Caco-2 (cell line): ENCODE data around the gene GCH1. TPM values are rescaled to one million over a fixed set of nuclear protein-coding genes. Genes with fewer than 3 reads are reported as not detected.
"Not testable (repeated sequence)": the region's sequence is repeated elsewhere in the genome, so short reads cannot be mapped to it uniquely, and the experiment has no call there.

ENCODE experiments used
- BruUV-seq: library from RNA; stranded (reverse); fragments of 400-500 nt; replicated peaks from 2 replicates; lab custom pipeline; 2021; lab: Mats Ljungman, UMichigan
- CTCF ChIA-PET: fragments of 300-600 bp; sonication (Branson Sonifier 250); formaldehyde crosslinking; loops from one replicate; lab custom pipeline; 2022; ENCODE audit warnings: antibody characterized with exemption; lab: Charles Lee
- POLR2A ChIA-PET: fragments of 300-600 bp; sonication (Branson Sonifier 250); formaldehyde crosslinking; loops from one replicate; lab custom pipeline; 2022; ENCODE audit warnings: antibody characterized with exemption; lab: Charles Lee
- DNase-seq, 2 experiments: peaks; one replicate each; pipeline versions ENCODE4 v3.0.0 to v3.0.0-alpha.2; 2020 to 2022
- H3K27me3 ChIP-seq: replicated peaks from 2 replicates; pipeline ENCODE4 v1.6.0; 2011; ENCODE audit warnings: low read length; ENCODE audit not compliant: control insufficient read depth, insufficient read depth
- H3K36me3 ChIP-seq: 2 replicates; pipeline ENCODE4 v1.5.1; 2011; ENCODE audit warnings: low read length; ENCODE audit not compliant: control insufficient read depth, insufficient read depth
- H3K4me1 ChIP-seq: fragments of 250-450 bp; sonication (Bioruptor Pico); 2 replicates; pipeline ENCODE4 v1.5.1; 2020; ENCODE audit warnings: mild to moderate bottlenecking
- H3K4me3 ChIP-seq: 2 replicates; pipeline ENCODE4 v1.5.1; 2011; ENCODE audit warnings: low read depth, mild to moderate bottlenecking, control low read depth, low read length
- H3K9me3 ChIP-seq: fragments of 250-450 bp; sonication (Bioruptor Pico); 2 replicates; pipeline ENCODE4 v1.5.1; 2020; ENCODE audit warnings: mild to moderate bottlenecking, moderate library complexity
- H3K27ac Mint-ChIP-seq: one replicate; pipeline ENCODE4 v1.8.0; 2022; ENCODE audit warnings: mixed read lengths; ENCODE audit not compliant: unreplicated experiment
- H3K27me3 Mint-ChIP-seq: one replicate; pipeline ENCODE4 v1.8.0; 2022; ENCODE audit warnings: mixed read lengths; ENCODE audit not compliant: insufficient read depth, unreplicated experiment
- H3K36me3 Mint-ChIP-seq: one replicate; pipeline ENCODE4 v1.8.0; 2022; ENCODE audit warnings: mild to moderate bottlenecking, mixed read lengths; ENCODE audit not compliant: insufficient read depth, unreplicated experiment
- H3K4me1 Mint-ChIP-seq: one replicate; pipeline ENCODE4 v1.8.0; 2022; ENCODE audit warnings: low read depth, mixed read lengths; ENCODE audit not compliant: unreplicated experiment
- H3K4me3 Mint-ChIP-seq: one replicate; pipeline ENCODE4 v1.8.0; 2022; ENCODE audit warnings: mild to moderate bottlenecking, moderate library complexity, mixed read lengths; ENCODE audit not compliant: unreplicated experiment
- H3K9me3 Mint-ChIP-seq: one replicate; pipeline ENCODE4 v1.8.0; 2022; ENCODE audit warnings: mixed read lengths; ENCODE audit not compliant: unreplicated experiment
- intact Hi-C: fragments of 100-400 bp; cut with micrococcal nuclease; formaldehyde crosslinking; loops from one replicate; pipeline ENCODE4 v1.10.0; 2022; ENCODE audit not compliant: unreplicated experiment
- total RNA-seq: library from RNA; stranded (reverse); gene quantifications from 2 replicates; pipeline ENCODE4 v1.2.3, GENCODE V29; 2022
- TF ChIP-seq, protein P1 (sequence below), 2 experiments: fragments of 200-600 bp in 1 of 2; IDR thresholded peaks; 1 replicate in 1 of 2; 2 replicates in 1 of 2; pipeline versions ENCODE4 v1.5.1 to v1.8.0; 2011 to 2022; ENCODE audit warnings: antibody characterized with exemption in 1 of 2, control low read depth in 1 of 2, inconsistent platforms in 1 of 2, low read depth in 1 of 2, low read length in 1 of 2, mild to moderate bottlenecking in 1 of 2, moderate library complexity in 1 of 2; ENCODE audit not compliant: insufficient read depth in 1 of 2, severe bottlenecking in 1 of 2, unreplicated experiment in 1 of 2

The GCH1 gene
- total RNA-seq, 1 experiment from 2014 or later, result 17.9 TPM

DNA sequence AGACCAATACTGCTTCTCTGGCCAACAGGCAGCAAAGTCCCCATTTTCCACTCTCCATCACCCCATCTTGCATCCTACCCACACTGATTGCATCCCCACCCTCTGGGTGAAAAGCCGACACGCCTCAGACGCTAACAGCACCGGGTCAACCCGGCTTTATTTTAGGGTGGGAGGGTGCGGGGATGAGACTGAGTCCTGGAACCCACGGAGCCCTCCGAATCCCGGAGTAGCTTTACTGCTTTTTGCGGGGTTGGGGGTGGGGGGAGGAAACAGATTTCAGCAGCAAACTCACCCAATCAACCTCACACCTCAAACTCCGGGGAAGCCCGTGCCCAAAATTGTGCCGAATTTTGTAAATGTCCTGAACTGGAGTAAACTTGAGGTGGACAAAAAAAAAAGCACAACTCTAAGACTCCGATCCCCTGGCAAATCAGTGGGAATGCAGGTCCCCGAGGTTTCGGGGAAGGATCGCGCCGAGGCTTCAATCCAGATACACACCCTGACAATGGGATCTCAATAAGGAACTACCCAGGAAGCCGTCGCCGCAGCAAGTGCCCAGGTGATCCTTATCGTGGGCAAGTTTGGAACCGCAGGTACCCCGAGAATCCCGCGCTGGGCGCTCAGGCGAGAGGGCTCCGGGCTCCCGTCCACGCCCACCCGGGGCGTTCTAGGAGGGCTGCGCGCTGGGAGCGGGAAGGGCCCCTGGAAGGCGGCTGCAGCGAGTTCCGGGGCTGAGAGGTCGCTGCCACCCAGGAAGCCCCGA, 1.1 kb downstream of the GCH1 start:
- TF ChIP-seq, protein P1, sequence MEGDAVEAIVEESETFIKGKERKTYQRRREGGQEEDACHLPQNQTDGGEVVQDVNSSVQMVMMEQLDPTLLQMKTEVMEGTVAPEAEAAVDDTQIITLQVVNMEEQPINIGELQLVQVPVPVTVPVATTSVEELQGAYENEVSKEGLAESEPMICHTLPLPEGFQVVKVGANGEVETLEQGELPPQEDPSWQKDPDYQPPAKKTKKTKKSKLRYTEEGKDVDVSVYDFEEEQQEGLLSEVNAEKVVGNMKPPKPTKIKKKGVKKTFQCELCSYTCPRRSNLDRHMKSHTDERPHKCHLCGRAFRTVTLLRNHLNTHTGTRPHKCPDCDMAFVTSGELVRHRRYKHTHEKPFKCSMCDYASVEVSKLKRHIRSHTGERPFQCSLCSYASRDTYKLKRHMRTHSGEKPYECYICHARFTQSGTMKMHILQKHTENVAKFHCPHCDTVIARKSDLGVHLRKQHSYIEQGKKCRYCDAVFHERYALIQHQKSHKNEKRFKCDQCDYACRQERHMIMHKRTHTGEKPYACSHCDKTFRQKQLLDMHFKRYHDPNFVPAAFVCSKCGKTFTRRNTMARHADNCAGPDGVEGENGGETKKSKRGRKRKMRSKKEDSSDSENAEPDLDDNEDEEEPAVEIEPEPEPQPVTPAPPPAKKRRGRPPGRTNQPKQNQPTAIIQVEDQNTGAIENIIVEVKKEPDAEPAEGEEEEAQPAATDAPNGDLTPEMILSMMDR (IDR thresholded peaks at IDR 0.05; ENCODE audit: insufficient read depth in 1 of 2, low read depth in 1 of 2, low read length in 1 of 2, severe bottlenecking in 1 of 2, unreplicated experiment in 1 of 2), result no peak
- H3K27me3 ChIP-seq, result no peaks in the 10 kb centered on the region
- Mint-ChIP-seq H3K4me1 (no peaks in the 10 kb centered on the region), H3K9me3 (no peaks in the 10 kb centered on the region), H3K36me3 (peaks cover 10% of the 10 kb centered on the region), H3K27me3 (no peaks in the 10 kb centered on the region), H3K27ac (peak overlapping the region; percentile 73), H3K4me3 (peak overlapping the region; percentile 79)
- ChIA-PET POLR2A (interaction anchor here (0.6 to 0.7 kb wide), 3 partner anchors 150 to 668 kb away, joined by 3 to 12 read pairs (median 4); no protein-coding TSS in a partner anchor), CTCF (interaction anchor here (0.6 to 1.1 kb wide), 2 partner anchors 96 to 149 kb away, joined by 3 to 9 read pairs; no protein-coding TSS in a partner anchor)
- H3K4me1 ChIP-seq, result peaks cover 8% of the 10 kb centered on the region; the same call in 1 of the 2 replicates
- BruUV-seq, result no TSS peak
- H3K36me3 ChIP-seq, result no peaks in the 10 kb centered on the region
- H3K9me3 ChIP-seq, result no peaks in the 10 kb centered on the region
- peak overlapping the region; percentile 63 for H3K4me3 ChIP-seq
- intact Hi-C loops, result loop anchor here (5.0 kb wide), 1 partner anchor 64 kb away; no protein-coding TSS in a partner anchor
- DNase-seq, result no peak

DNA sequence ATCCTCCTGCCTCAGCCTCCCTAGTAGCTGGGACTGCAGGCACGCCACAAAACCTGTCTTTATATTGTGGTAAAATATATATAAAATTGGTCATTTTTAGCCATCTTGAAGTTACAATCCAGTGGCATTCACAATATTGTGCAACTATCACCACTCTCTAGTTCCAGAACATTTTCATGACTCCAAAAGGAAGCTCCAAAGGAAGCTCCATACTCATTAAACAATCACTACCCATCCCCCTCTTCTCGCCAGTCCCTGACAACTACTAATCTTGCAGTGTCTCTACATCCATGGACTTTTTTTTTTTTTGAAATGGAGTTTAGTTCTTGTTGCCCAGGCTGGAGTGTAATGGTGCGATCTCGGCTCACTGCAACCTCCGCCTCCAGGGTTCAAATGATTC, 3.1 kb downstream of the GCH1 start:
- Mint-ChIP-seq H3K27me3 (no peaks in the 10 kb centered on the region), H3K27ac (no peak overlapping the region), H3K4me1 (peaks cover 11% of the 10 kb centered on the region), H3K9me3 (no peaks in the 10 kb centered on the region), H3K36me3 (peaks cover 10% of the 10 kb centered on the region), H3K4me3 (no peak overlapping the region)
- no TSS peak for BruUV-seq
- Histone ChIP-seq H3K27me3 (no peaks in the 10 kb centered on the region), H3K4me3 (no peak overlapping the region), H3K9me3 (no peaks in the 10 kb centered on the region), H3K4me1 (peaks cover 8% of the 10 kb centered on the region; the same call in 1 of the 2 replicates), H3K36me3 (no peaks in the 10 kb centered on the region)
- ChIA-PET CTCF (no interaction called here), POLR2A (no interaction called here)
- TF ChIP-seq, protein P1 (IDR thresholded peaks at IDR 0.05; ENCODE audit: insufficient read depth in 1 of 2, low read depth in 1 of 2, low read length in 1 of 2, severe bottlenecking in 1 of 2, unreplicated experiment in 1 of 2), result no peak
- intact Hi-C loops, result no loop called here
- DNase-seq, result no peak

DNA sequence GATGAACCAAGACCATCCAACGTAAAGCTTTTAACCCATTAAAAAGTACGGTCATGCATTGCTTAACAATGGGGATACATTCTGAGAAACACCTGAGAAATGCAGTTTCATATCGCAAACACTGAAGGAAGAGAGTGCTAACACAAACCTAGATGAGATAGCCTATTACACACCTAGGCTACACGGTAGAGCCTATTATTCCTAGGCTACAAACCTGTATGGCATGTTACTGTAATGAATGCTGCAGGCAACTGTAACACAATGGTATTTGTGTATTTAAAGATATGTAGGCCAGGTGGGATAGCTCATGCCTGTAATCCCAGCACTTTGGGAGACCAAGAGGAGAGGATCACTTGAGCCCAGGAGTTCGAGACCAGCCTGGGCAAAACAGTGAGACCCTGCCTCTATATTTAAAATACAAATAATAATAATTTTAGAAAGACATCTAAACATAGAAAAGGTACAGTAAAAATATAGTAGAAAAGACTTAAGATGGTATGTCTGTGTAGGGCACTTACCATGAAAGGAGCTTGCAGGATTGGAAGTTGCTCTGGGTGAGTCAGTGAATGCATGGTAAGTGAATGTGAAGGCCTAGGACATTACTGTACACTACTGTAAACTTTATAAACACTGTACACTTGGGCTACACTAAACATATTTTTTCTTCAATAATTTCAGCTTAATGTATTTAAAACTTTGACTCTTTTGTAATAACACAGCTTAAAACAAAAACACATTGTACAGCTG, 4.6 kb downstream of the GCH1 start:
- H3K4me1 Mint-ChIP-seq, result peaks cover 11% of the 10 kb centered on the region
- H3K36me3 ChIP-seq, H3K27me3 Mint-ChIP-seq, H3K27me3 ChIP-seq, H3K27ac Mint-ChIP-seq, DNase-seq, BruUV-seq, intact Hi-C loops, H3K4me3 Mint-ChIP-seq, H3K36me3 Mint-ChIP-seq, CTCF ChIA-PET, H3K4me3 ChIP-seq, POLR2A ChIA-PET, H3K9me3 Mint-ChIP-seq, H3K9me3 ChIP-seq, H3K4me1 ChIP-seq: not testable (repeated sequence)
